Bronchial epithelial cell (primary cell): Measurements from ENCODE around the gene SRGAP1. TPM values are rescaled to one million over a fixed set of nuclear protein-coding genes. Genes with fewer than 3 reads are reported as not detected.

Experiments
- DNase-seq: peaks from one replicate; pipeline ENCODE4 v3.0.0-alpha.2; 2010; ENCODE audit warnings: low read depth
- FAIRE-seq: peaks from 2 replicates; lab custom pipeline; 2011; peaks lifted over from hg19 to GRCh38; lab: Jason Lieb, UNC
- H3K27me3 ChIP-seq: 2 replicates; pipeline ENCODE4 v1.5.1; 2011; ENCODE audit warnings: low read length; ENCODE audit not compliant: control insufficient read depth, insufficient read depth
- H3K36me3 ChIP-seq: 2 replicates; pipeline ENCODE4 v1.5.1; 2011; ENCODE audit warnings: low read length; ENCODE audit not compliant: control insufficient read depth, insufficient read depth
- H3K4me3 ChIP-seq: 2 replicates; pipeline ENCODE4 v1.5.1; 2011; ENCODE audit warnings: mild to moderate bottlenecking, low read depth, low read length, control low read depth
- CTCF ChIP-seq: IDR thresholded peaks from 2 replicates; pipeline ENCODE4 v1.5.1; 2011; ENCODE audit warnings: mild to moderate bottlenecking, moderate library complexity, low read length, control low read depth, inconsistent platforms; ENCODE audit not compliant: insufficient read depth, severe bottlenecking
- total RNA-seq: library from RNA; depleted of rRNA; stranded (reverse); fragments of >200 nt; gene quantifications from 2 replicates; pipeline ENCODE4 v1.2.1, GENCODE V29; 2014

Gene SRGAP1
- total RNA-seq, 1 donor from 2014 or later, result 4.5 TPM

- H3K36me3 ChIP-seq, result no peaks in the 10 kb centered on the region
- DNase-seq (no peak), FAIRE-seq (no peak)
- no peak overlapping the region for H3K4me3 ChIP-seq
- no peaks in the 10 kb centered on the region for H3K27me3 ChIP-seq
- TF ChIP-seq CTCF, result no peak
Measured at GRCh38 chr12:64058541-64059265, 214.2 kb downstream of the SRGAP1 start.

DNA sequence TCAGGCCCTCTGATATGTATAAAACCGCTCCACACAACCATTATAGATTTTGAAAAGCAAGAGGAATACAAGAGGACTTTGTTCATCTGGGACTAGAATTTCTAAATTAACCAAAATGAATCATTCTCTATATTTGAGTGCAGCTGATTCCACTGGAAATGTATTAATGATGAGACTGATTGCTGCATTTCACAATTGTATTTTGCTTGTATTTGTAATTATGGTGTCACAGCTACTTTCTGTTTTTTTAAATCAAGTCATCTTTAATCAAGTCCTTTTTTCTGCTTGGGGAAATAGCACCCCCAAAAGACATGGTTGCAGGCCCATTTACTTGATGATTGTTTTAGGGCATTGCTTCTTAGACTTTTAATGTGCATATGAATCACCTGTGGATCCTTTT, 215.2 kb downstream of the SRGAP1 start:
- DNase-seq (no peak), FAIRE-seq (no peak)
- H3K4me3 ChIP-seq, result no peak overlapping the region
- no peaks in the 10 kb centered on the region for H3K27me3 ChIP-seq
- TF ChIP-seq CTCF, result no peak
- H3K36me3 ChIP-seq, result no peaks in the 10 kb centered on the region

DNA sequence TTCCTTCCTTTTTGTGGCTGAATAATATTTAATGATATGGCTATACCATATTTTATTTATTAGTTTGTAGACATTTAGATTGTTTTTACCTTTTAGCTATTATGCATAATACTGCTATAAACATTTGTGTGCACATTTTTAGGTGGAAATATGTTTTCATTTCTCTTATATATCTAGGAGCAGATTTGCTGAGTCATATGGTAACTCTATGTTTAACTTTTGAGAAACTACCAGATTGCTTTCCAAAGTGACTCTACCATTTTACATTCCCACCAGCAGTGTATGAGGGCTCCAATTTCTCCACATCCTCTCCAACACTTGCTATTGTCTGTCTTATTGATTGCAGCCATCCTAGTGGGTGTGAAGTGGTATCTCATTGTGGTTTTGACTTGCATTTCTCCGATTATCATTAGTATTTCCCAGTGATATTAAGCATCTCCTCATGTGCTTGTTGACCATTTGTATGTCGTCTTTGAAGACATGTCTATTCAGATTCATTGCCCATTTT, 217.4 kb downstream of the SRGAP1 start:
- no peak for DNase-seq
- H3K27me3 ChIP-seq, result no peaks in the 10 kb centered on the region
- no peak for TF ChIP-seq CTCF
- no peak overlapping the region for H3K4me3 ChIP-seq
- H3K36me3 ChIP-seq, result peaks cover under 1% of the 10 kb centered on the region
- no peak for FAIRE-seq

DNA sequence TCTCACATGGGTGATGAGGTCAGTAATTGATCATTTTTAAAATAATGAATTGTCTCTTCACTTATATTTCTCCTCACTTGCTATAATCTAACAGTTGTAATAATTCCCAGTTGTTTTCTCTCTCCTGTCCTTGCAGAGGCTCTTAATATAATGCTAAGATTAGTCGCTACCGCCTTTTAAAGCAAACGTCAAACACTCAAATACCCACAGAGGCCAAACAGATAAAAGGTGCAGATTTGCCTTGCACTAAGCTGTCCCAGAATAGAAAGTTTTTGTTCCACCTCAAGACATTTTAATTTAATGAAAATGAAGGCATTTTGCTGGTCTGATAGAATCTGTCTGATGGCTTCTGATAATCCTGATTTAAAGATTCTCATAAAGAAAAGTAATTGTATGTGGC, 218.6 kb downstream of the SRGAP1 start:
- no peak for TF ChIP-seq CTCF
- peaks cover 3% of the 10 kb centered on the region for H3K36me3 ChIP-seq
- DNase-seq (no peak), FAIRE-seq (no peak)
- no peaks in the 10 kb centered on the region for H3K27me3 ChIP-seq
- no peak overlapping the region for H3K4me3 ChIP-seq

- Histone ChIP-seq H3K27me3 (no peaks in the 10 kb centered on the region), H3K36me3 (peaks cover 3% of the 10 kb centered on the region), H3K4me3 (no peak overlapping the region)
- DNase-seq (no peak), FAIRE-seq (no peak)
- no peak for TF ChIP-seq CTCF
Measured at GRCh38 chr12:64064240-64064639, 219.7 kb downstream of the SRGAP1 start.
